SHP77 treated with DMSO at 0.1 percent for 48 hours (cell line): ENCODE measurements around the gene PLCB2.

Experiments
- DNase-seq: peaks from one replicate; lab custom pipeline; 2025; lab: John Stamatoyannopoulos, UW

The PLCB2 gene

DNA sequence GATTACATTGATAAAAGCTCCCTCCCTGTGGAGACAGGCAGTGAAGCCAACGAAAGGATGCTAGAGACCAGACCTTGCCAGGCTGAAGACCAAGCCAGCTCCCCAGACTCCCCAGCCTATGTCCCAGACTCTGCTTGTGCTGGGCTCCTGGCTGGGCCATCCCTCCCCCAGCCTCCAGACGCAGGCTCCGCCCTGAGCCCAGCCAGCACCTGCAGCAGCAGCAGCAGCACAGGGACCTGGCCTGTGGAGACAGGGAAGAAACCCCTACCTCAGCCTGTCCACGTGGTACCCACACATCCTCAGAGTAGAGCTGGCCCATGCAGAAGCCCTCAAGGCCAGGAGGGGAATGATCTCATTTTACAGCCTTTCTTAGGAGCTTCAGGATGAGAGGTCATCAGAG lies 38.1 kb downstream of the PLCB2 start:
- no peak for DNase-seq

DNA sequence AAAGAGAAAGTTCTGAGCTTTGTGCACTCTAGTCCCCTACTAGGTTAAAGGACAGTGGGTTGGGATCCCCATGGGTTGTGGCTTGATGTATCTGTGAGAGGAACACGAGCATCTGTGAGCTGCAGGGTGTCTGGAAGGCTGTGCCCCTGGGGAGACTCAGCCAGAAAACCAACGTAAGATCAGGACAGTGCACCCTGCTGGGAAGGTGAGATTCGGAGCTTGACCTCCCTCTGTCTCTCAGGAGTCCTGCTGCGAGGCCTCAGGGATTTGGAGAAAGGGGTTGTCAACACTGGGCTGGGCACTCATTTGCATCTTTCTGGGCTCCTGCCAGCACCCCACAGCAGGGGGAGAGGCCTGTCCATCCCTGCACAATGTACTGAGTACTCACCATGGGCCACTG lies 40.1 kb downstream of the PLCB2 start:
- DNase-seq = no peak

DNA sequence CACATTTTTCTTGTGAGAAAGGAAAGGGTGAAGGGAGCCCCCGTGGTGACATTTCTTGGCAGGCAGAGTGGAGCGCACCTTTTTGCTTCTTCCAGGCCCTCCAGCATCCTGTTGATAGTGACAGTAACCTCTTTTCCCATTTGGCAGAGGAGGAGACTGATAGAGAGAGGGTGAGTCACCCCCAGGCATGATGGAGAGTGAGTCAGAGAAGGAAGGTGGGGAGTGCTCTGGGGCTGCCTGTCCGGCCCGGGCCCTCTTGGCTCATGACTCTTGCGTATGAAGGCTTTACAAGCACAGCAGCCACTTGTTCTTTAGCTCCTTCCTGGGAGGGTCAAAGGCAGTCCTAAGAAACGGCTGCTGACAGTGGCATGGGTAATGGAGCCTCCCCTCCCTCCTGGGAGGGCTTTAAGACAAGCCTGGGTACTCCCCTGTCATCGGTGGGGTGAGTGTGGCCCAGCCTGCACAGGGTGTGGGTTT lies 40.9 kb downstream of the PLCB2 start:
- DNase-seq = no peak

DNA sequence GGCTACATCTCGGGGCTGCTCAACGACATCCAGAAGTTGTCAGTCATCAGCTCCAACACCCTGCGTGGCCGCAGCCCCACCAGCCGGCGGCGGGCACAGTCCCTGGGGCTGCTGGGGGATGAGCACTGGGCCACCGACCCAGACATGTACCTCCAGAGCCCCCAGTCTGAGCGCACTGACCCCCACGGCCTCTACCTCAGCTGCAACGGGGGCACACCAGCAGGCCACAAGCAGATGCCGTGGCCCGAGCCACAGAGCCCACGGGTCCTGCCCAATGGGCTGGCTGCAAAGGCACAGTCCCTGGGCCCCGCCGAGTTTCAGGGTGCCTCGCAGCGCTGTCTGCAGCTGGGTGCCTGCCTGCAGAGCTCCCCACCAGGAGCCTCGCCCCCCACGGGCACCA lies 41.9 kb downstream of the PLCB2 start:
- DNase-seq = no peak

DNA sequence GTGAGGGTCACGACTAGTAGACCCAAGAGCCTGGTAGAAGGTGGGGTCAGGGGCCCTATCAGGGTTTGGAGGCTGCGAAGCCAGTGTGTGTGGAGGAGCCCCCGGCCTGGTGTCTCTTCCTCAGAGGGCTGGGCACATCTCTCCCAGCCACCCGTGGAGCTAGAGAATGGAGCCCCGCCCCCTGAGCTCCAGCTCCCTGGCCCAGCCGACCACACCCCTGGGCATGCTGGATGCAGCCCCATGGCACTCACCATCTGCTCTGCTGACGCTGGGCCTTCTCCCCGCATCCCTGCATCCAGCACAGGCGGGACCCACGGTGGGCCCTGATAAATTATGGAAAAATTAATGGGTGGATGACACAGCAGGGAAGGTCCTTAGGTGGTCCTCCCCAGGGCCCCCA lies 42.4 kb downstream of the PLCB2 start:
- DNase-seq = no peak

DNA sequence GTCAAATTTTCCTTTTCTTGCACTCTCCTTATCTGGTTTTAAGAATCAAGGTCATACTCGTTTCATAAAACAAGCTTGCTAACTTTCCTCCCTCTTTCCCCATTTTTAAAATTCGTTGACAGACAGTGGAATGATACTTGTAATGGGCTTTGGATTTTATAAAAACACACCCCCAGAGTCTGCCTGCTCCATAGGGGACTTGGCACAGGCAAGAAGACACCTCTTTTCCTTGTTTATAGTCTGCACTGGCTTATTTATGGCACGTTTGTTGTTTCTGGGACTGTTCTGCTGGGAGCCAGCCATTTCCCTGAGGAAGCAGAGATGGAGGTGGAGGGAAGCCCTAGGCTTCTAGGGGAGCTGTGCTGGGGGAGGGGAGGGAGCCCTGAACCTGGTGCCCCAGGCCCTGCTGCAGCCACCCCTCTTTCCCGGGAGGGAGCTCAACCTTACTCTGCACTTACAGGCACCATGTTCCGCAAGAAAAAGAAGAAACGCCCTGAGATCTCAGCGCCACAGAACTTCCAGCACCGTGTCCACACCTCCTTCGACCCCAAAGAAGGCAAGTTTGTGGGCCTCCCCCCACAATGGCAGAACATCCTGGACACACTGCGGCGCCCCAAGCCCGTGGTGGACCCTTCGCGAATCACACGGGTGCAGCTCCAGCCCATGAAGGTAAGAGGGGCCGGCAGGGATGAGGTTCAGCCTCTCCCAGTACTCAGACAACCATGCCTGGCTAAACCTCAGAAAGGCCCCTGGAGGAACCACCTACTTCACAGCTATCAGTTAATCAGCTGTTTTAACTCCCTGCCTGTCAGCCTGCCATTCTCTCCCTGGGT lies 43.2 kb downstream of the PLCB2 start:
- no peak for DNase-seq

DNA sequence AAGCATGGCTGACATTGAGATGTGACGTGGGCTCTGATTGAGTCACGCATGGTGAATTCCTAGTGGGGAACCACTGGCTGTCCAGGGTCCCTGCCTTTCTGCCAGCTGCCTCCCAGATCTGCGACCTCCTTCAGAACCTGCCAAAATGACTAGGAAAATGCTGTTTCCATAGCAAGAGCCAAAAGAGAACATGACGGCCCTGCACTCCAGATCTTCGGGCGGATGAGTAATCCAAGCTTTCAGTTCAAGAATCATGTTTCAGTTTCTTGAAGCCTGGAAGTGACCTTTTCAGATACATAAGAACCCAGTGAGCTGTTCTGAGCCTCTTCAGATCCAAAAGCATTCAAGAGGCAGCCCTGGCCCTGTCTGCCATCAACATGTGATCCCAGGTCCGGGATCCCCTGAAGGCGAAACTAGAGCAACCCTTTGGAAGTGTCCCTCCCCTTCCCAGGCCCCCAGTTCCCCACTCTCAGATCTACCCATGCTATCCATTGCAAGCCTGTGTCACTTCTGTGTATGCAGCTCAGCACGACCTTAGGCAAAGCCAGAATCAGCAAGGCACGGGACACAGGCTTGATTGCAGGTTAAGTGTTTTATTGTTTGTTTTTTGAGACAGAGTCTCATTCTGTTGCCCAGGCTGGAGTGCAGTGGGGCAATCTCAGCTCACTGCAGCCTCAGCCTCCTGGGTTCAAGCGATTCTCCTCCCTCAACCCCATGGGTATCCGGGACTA lies 44.5 kb downstream of the PLCB2 start:
- DNase-seq = no peak

DNA sequence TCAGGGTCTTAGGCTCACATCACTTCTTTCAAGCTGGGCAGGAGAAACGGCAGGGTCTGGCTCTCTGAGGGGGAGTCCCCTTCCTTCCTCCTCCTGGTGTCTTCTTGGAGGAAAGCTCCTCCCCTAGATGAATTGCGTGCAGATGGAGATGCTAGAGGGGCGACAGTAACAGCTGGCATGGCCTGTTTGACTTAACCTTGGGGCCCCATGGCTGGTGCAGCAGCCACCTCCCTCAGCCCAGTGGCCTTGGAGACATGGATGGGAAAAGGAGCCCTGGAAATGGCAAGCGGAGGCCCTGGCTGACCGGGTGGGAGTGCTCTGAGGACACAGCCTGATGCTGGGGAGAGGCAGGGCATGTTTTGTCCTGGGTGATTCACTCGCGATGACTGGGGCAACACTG lies 48.7 kb downstream of the PLCB2 start:
- DNase-seq = no peak

DNA sequence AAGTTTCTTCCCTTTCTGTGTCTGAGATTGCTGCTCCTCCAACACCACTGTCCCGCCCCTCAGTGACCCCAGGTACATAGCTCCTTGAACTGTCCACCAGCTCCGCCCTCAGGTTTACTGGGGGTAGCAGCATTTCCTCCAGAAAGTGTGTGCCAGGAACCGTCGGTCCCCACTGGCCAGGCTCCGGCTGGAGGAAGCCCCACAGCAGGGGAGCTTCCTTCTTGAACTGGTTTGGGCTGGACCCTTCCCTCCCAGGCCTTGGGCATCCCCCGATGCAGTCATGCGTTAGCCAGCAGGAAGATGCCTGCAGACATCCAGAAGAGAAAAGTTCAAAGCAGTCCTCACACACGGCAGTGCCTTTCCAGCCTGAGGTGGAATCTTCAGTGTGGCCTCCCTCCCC lies 49.2 kb downstream of the PLCB2 start:
- no peak for DNase-seq

DNA sequence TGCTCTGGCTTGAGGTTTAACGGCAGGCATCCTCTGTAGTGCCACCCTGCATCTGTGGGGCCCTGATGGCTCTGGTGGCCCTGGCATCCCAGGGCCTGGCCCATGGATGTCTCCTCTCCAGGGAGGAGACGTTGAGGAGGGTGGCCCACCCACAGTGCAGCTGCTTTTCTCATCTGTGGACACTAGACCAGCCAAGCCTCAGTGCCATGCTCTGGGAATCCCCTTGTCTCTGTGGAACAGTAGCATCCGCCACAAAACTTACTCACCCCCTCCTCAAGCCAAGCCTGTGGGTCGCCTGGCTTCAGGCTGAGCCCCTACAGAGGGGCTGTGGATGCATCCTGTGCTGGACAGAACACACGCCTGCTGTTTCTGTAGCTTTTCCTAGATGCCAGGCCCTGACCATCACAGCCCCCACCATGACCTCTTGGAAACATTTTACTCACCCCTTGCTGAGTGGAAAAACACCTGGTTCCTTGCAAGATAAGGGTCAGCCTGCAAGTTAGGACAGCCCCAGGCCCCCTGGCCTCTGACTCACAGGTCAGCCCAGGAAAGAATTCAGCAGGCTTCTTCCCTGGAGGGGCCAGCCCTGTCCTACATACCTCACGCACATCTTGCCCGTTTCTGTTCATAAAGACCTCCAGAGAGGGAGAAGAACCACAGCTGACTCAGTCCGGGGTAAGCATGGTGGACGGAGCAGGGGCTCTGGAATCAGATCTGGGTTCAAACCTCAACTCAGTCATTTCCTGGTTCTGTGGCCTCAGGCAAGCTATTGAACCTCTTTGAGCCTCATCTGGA lies 49.9 kb downstream of the PLCB2 start:
- no peak for DNase-seq

DNA sequence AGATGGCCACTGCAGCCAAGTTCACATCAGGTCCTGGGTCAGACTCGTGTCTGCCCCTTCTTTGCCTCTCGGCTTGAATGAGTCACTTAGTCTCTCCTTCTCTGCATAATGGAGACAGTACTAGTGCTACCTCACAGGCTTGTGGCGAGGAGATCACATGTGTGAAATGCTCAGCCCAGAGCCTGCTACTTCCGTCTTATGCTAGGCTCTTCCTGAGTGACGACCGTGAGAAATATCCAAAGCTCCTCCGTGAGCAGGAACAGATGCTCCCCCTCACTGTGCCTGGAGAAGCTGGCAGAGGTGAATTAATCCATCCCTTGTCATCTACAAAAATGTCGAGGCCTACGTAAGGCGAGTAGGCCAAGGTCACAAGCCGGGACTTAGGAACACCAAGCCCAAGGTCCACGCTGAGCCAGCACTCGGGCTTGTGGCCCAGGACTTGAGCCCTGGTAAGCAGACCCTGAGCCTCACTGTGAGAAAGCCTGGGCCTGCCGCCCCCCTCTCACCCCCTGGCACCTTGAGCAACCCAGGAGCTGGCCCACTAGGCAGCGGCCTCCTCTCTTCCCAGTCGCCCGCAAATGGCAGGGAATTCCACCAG lies 51.0 kb downstream of the PLCB2 start:
- DNase-seq = no peak

DNA sequence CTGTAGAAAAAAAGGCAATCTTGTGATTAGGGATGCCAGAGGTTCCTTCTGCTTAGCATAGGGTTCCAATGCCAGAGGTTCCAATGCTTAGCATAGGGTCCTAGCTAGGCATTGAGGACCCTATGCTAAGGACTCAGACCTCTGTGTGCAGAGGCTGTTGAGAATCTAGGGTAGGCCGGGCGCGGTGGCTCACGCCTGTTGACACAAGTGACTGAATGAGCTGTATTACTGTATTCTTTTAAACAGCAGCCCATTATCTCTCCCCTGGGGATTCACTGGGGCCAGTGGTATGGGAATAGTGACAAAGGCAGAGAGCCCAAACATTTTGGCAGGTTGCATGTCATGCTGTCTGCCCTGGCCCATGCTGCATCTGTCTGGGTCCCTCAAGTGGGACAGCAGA lies 52.7 kb downstream of the PLCB2 start:
- DNase-seq = no peak

DNA sequence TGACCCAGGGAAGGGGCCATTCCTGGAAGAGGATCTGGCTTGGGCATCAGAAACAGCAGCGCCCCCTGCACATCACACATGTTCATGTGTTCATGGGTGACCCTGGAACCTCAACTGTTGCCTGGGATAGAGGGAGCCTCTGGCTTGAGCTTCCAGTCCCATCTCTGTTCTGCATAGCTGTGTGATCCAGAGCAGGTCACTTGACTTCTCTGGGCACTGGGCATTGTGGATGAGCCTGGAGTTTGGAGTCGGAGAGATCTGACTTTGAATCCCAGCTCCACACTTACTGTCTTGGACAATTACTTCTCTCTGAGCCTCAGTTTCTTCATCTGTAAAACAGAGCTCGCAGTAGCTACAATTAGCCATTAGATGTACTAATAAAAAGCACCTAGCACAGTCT lies 53.3 kb downstream of the PLCB2 start:
- no peak for DNase-seq

DNA sequence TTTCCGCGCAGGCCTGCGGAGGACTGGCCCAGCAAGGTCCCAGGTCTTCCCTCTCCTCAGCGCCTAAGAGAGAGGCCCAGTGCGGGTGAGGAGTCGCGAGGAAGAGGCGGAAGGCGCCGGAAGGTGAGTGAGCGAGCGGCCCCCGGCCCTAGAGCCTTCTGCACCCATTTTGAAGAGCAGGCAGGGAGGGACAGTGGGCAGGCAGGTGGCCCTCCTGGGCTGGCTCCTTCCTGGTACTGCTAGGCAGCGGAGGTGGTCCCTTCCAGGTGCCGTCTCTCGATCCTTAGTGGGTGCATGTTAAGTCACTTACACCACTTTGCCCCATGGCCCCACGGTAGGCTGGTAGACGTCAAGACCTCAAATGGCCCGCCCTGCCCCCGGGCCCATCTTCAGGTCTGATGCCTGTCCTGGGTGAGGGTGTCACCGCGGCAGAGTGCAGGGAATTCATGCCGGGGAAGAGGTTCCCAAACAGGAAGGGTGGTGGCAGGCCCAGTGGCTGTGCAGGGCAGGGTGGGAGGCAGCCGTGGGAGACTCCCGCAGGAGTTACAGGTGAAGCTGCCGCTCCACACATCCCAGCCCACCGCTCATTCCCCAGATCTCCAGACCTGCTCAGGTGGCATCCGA lies 54.5 kb downstream of the PLCB2 start:
- no peak for DNase-seq

DNA sequence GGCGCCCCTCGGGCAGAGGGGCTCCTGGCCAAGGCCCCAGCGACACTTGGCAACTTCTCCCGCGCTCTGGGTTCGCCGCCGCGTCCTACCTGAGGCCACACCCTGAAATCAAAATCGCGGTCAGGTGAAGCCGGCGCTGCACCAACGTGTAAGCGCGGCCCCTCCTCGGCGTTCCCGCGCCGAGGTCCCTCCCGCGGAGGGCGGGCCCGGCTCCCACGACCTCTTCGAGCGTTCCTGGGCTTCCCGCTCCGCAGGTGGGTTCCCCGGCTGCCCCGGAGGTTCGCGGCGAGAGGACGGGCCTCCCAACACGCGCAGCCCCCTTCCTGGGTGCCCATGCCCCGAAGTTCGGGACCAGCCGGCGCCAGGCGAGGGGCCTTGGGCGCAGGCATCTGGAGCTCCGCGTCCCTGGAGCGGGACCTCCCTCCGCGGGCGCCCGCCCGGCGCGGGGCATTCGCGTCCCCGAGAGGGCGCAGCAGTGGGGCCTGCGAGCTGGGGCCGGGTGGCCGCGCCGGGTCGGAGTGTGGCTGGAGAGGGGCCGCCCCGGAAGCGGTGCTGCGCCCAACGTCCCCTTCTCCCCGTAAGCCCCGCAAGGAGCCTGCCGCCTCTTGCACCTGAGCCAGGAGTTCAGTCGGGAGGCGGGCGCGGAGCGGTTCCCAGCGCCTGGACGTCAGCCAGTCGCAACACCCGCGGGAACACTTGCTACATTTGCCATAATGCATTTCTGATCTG lies 55.1 kb downstream of the PLCB2 start:
- DNase-seq = no peak

DNA sequence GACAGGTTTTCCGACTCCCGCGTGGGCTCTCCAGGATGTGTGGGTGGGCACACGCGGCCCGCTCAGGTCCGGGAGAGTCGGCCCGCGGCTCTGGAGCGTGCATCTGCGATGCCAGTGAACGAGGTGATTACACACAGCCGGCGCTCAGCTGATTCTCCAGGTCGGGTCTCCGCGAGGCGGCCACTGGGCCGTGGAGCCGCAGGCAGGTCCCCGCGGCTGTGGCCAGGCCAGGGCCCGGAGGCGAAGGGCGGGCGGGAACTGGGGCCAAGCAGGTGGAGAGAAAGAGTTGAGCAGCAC lies 55.6 kb downstream of the PLCB2 start:
- no peak for DNase-seq

DNA sequence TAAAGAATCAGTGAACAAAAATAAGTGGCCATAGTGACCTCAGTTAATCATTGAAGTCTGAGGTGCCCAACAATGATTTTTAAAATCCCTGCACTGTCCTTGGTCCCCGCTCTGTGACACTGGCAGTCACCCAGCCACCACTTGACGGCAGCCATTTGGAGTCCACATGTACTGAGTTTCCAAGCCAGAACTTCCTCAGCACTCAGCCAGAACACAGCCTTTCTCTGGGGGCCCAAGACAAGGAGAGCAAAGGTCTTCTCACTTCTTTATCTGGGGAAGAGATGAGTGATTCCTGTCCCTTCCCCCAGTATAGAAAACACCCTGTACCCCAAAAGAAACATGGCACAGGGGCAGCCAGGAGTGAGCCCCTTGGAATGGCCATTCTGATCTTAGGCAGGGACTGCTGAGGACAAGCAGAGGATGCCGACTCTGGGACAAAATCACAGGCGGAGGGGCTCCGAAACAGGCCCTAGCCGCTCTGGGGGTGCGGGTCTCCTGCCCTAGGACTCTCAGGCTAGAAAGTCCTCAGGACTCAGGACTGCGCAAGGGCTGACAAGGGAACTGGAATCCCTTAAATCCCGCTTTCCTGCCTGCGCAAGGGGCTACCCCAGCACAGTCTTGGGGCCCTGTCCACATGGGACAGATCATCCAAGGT lies 56.1 kb downstream of the PLCB2 start:
- DNase-seq = no peak

DNA sequence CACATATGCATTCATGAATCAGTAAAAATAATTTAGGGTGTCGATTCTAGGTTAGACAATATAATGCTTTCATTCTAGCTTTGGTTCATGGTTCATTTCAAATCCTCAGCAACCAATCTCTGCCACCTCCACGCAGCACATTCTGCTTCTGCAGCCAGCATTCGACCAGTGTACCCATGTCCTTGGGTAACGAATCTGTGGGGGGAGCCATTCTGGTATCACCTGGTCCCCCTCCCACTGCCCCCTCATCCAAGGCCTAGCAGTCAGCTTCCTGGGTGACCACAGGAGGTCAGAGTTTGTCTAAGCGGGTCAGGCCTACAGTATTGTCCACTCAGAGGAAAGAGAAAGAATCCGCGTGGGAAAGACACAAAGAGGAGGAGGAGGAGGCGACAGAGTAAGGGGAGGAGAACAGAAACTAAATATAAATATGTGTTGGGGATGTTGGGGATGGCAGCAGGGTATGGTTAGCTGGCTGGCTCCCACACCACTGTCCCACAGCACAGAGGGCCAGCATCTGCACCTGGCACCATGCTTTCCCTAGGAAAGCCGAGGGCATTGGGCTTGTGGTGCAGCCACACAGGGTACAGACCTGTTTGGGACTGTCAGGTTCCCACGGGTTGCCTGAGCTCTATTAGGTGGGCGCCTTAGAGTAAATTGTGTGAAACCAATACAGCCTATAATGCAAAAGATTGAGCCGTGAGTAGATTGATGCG lies 56.8 kb downstream of the PLCB2 start:
- DNase-seq = no peak

DNA sequence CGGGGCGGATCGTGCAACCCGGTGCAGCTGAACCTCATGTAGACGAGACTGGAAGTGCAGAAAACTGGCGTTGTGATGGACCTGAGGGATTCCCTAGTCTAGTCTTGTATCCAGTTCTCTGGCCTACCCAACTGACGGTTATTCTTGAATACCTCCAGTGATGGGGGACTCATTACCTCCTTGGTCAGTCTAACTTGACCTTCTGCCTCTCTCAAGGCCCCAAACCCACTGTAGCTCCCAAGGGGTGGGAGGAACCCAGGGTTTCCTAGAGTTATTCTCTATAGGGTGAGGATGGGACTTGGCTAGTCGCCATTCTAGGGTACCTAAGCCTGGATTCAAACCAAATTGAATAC lies 57.5 kb downstream of the PLCB2 start:
- no peak for DNase-seq
